KMS-11 (cell line): ENCODE measurements around the gene BCAS4.

Experiments
- H2AFZ ChIP-seq: fragments of 200-600 bp; sonication (generic); 2 replicates; pipeline ENCODE4 v1.6.1; 2016; ENCODE audit warnings: antibody characterized with exemption, mixed run types, low read depth
- H3K27ac ChIP-seq: fragments of 200-600 bp; sonication (generic); 2 replicates; pipeline ENCODE4 v1.6.1; 2016; ENCODE audit warnings: mild to moderate bottlenecking, mixed run types
- H3K27me3 ChIP-seq: fragments of 200-600 bp; sonication (generic); 2 replicates; pipeline ENCODE4 v1.6.1; 2017; ENCODE audit warnings: mild to moderate bottlenecking, low read depth, mixed run types, moderate library complexity; ENCODE audit not compliant: insufficient read depth
- H3K36me3 ChIP-seq: fragments of 200-600 bp; sonication (generic); 2 replicates; pipeline ENCODE4 v1.6.1; 2017; ENCODE audit warnings: mild to moderate bottlenecking, mixed run types; ENCODE audit not compliant: insufficient read depth
- H3K4me1 ChIP-seq: fragments of 200-600 bp; sonication (generic); 2 replicates; pipeline ENCODE4 v1.6.1; 2016; ENCODE audit warnings: mild to moderate bottlenecking, low read depth, mixed run types; ENCODE audit not compliant: poor library complexity, severe bottlenecking
- H3K4me2 ChIP-seq: fragments of 200-600 bp; sonication (generic); 2 replicates; pipeline ENCODE4 v1.7.0; 2016; ENCODE audit warnings: mild to moderate bottlenecking, mixed run types
- H3K4me3 ChIP-seq: fragments of 200-600 bp; sonication (generic); IDR thresholded peaks from 2 replicates; pipeline ENCODE4 v1.6.1; 2017; ENCODE audit warnings: low read depth, low read length, mixed read lengths; ENCODE audit not compliant: insufficient read depth
- H3K79me2 ChIP-seq: fragments of 200-600 bp; sonication (generic); 2 replicates; pipeline ENCODE4 v1.6.1; 2016; ENCODE audit warnings: low read depth, mixed run types; ENCODE audit not compliant: insufficient read depth
- H3K9ac ChIP-seq: fragments of 200-600 bp; sonication (generic); 2 replicates; pipeline ENCODE4 v1.6.1; 2016; ENCODE audit warnings: mild to moderate bottlenecking, mixed run types
- H4K20me1 ChIP-seq: fragments of 200-600 bp; sonication (generic); 2 replicates; pipeline ENCODE4 v1.6.1; 2016; ENCODE audit warnings: mild to moderate bottlenecking, mixed run types; ENCODE audit not compliant: insufficient read depth
- CTCF ChIP-seq: fragments of 200-600 bp; sonication (generic); conservative IDR thresholded peaks from 2 replicates; pipeline ENCODE4 v1.6.1; 2017; ENCODE audit warnings: low read depth, mild to moderate bottlenecking, antibody characterized with exemption, low read length, moderate library complexity, mixed read lengths

The BCAS4 gene

GRCh38 chr20:50821257-50821921 lies 26.5 kb downstream of the BCAS4 start:
- no peak for TF ChIP-seq CTCF
- Histone ChIP-seq H3K4me1 (no peaks in the 10 kb centered on the region), H3K9ac (no peak overlapping the region), H3K79me2 (no peaks in the 10 kb centered on the region), H2AFZ (no peak overlapping the region), H3K27me3 (no peaks in the 10 kb centered on the region), H3K4me3 (no peak overlapping the region), H4K20me1 (no peaks in the 10 kb centered on the region), H3K27ac (no peak overlapping the region), H3K36me3 (no peaks in the 10 kb centered on the region), H3K4me2 (no peak overlapping the region)

- no peaks in the 10 kb centered on the region for H3K79me2 ChIP-seq
- no peaks in the 10 kb centered on the region for H3K27me3 ChIP-seq
- H4K20me1 ChIP-seq, result no peaks in the 10 kb centered on the region
- TF ChIP-seq CTCF, result no peak
- H2AFZ ChIP-seq, result no peak overlapping the region
- H3K4me1 ChIP-seq, result no peaks in the 10 kb centered on the region
- no peaks in the 10 kb centered on the region for H3K36me3 ChIP-seq
- no peak overlapping the region for H3K9ac ChIP-seq
- no peak overlapping the region for H3K4me3 ChIP-seq
- no peak overlapping the region for H3K27ac ChIP-seq
- H3K4me2 ChIP-seq, result no peak overlapping the region
Observed at GRCh38 chr20:50821994-50822393, 27.1 kb downstream of the BCAS4 start.

- Histone ChIP-seq H3K4me3 (no peak overlapping the region), H3K27me3 (no peaks in the 10 kb centered on the region), H3K27ac (no peak overlapping the region), H3K4me1 (no peaks in the 10 kb centered on the region), H3K4me2 (no peak overlapping the region), H3K9ac (no peak overlapping the region), H3K79me2 (no peaks in the 10 kb centered on the region), H2AFZ (no peak overlapping the region), H4K20me1 (no peaks in the 10 kb centered on the region), H3K36me3 (no peaks in the 10 kb centered on the region)
- TF ChIP-seq CTCF, result no peak
Observed at GRCh38 chr20:50823319-50823718, 28.5 kb downstream of the BCAS4 start.

- Histone ChIP-seq H2AFZ (no peak overlapping the region), H3K4me1 (no peaks in the 10 kb centered on the region), H3K79me2 (no peaks in the 10 kb centered on the region), H3K27ac (no peak overlapping the region), H3K9ac (no peak overlapping the region), H4K20me1 (no peaks in the 10 kb centered on the region), H3K4me2 (no peak overlapping the region), H3K4me3 (no peak overlapping the region), H3K36me3 (no peaks in the 10 kb centered on the region), H3K27me3 (no peaks in the 10 kb centered on the region)
- TF ChIP-seq CTCF, result no peak
Observed at GRCh38 chr20:50824137-50824536, 29.3 kb downstream of the BCAS4 start.
